Measurements from ENCODE around the gene C22orf15.
"Not testable (repeated sequence)": the region's sequence is repeated elsewhere in the genome, so short reads cannot be mapped to it uniquely, and the experiment has no call there.

Gene C22orf15, protein sequence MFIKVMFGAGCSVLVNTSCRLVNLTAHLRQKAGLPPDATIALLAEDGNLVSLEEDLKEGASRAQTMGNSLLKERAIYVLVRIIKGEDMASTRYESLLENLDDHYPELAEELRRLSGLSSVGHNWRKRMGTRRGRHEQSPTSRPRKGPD

DNA sequence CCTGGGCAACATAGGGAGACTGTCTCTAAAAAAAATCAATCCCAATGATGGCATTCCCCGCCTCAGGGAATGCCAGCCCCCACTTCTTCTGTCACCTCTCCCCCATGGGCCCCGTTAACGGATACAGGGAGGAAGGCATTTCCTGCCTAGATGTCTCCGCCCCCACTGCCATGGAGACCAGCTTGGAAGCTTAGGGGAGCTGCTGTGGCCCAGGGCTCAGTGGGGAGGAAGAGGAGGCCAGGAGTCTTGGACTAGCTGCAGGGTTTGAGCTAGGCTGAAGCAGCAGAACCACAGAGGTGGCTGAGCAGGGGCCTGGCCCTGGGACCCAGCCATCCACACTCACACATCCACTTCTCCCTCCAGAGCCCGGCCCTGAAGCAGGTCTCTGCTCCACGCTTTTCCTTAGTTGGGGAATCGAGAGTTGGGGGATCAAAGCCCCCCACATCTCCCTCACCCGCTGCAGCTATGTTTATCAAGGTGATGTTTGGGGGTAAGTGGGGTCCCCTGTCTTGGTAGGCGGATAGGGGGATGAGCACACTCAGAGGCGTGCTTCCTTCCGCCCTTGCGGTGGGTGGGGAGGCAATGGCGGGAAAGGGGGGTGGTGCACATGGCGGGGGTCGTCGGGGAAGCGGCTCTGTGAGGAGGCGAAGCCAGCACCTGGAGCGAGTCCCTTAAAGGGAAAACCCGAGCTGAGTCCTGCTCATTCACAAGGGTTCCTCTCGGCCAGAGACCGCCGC is at the start of gene C22orf15:
Gene C22orf15, plus strand, starts transcription at position 149 of the 737 bp plus-strand sequence. Its CDS starts 317 bp downstream, at position 466.
- no peak for DNase-seq

DNA sequence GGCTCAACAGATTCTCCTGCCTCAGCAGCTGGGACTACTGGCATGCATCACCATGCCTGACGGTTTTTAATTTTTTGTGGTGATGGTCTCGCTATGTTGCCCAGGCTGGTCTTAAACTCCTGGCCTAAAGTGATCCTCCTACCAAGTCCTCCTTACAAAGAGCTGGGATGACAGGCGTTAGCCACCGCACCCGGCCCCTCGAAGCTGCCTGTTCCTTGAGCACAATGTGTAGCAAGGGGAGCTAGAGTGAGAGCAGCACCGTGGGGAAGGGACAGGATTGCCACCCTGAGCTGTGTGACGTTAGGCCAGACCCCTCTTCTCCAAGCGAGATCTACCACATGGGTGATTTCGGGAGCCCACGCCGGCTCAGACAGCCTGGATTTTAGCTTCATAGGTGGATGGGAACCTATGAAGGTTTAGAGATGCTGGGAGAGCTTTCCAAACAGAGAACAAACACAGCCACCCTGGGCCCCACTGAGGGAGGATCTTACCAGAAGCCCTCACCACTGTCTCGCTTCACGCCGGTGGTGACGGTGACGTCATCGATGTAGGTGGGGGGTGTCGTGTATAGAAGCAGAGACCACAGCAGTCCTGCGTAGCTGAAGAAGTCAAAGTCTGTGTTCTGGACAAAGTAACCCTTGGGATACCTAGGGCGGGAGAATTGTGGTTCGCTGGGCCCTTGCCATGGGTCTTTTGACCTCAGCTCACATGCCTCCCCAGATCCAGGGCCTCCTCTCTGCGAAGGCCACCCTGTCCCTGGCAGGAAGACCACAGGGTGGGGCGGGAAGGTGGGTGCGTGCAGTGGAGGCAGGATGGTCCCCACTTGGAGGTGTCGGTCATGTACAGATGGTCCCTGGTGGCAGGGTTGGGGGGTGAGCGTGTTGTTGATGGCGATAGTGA is 48.8 kb upstream of the C22orf15 start:
- DNase-seq = no peak

DNA sequence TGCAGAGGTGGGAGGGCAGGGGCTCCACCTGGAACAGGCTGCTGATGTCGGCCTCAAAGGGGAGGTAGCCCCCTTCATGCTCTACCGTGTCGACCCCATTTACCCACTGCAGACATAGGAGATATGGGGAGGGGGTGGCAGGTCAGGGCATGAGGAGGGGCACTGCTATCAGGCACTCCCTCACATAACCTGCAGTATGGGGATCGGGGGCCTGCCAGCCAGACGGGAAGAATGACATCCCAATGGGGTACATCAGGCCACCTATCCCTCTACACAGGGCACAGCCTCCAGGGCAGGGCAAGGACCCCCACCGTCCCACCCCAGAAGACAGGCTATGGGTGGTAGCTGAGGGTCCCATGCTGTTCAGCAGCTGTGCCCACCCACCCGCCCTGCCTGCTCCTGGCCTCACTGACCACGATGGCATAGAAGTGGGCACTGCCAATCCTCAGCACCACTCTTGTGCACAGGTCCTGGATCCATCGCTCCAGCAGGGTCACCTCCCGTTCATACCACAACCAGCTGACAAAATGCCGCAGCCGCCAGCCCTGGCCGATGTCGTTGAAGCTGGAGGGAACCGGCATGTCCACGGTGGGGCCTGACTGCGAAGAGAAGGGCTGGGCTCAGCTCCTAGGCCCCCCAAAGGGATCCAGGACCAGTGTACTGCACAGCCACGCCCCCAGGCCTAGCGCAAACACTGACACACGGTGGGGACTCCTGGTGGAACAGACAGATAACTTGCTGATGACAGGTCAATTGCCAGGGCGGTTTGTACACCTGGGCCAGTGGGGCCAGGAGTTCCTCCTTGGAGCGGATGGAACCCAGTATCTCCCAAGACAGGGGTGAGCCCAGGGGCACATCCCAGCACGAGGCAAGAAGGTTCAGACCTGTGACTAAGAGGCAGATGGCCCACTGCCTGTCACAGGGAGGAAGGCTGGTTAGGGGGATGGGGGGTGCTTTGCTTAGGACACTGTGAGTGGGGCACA is 47.9 kb upstream of the C22orf15 start:
- no peak for DNase-seq

DNA sequence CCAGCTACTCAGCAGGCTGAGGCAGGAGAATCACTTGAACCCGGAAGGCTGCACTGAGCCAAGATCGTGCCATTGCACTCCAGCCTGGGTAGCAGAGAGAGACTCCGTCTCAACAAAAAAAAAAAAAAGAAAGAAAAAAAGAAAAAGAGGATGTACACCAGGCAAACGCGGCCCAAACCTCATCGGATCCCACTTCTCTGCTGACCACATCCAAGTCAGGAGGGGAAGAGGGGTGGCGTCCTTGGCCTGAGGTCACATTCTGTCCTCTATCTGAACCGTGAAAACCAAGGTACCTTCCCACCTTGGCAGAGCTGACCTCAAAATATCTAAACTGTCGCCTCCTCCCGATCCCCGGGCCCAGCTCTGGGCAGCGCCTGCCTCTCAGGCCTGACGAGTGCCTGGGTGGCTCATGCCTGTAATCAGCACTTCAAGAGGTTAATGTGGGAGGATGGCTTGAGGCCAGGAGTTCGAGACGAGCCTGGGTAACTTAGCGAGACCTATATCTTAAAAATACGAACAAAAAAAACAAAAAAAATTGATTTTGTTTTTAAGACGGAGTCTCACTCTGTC is 46.9 kb upstream of the C22orf15 start:
- no peak for DNase-seq

DNA sequence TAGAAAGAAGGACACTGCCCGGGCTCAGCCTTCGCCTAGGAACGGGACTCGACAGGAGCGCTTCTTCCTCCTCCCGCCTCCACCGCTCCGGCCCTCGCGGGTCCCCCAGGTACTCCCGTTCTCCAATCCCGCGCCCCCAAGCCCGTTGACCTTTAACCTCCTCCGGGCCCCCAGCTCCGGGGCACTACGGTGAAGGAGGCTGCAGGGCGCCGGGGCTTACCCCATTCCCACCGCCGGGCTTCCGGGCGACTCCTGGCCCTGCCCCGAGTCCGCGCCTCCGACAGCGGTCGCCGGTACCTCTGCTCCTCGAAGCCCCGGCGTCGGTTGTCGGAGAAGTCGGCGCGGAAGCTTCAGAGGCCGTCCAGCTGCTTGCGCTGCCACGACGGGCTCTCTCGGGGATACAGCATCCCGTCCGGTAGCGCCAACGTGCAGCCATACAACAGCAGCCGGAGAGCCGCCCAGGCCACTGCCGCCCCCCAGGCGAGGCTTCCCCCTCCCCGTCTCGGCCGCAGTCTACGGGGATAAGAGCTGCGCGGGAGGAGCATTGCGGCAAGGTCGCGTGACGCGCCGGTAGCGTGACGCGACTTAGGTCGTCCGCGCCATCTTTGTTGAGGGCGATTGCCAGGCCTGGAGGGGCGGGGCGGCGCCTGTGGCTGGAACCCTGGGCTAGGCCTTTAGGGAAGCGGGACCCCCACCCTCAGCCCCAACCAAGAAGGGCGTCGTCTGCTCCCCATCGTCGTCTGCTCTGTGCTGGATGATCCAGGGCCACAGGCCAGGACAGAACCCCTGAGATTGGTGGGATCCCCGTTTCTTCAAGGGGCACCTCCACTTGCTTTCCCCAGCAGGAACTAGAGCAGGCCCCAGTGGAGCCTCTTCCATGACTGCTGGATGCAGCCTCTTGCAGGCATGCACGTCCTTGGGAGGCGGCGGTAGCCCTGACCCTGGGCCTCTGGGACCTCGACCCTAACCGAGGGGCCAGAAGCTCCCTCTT is 45.7 kb upstream of the C22orf15 start:
- peak; percentile 86 for DNase-seq

DNA sequence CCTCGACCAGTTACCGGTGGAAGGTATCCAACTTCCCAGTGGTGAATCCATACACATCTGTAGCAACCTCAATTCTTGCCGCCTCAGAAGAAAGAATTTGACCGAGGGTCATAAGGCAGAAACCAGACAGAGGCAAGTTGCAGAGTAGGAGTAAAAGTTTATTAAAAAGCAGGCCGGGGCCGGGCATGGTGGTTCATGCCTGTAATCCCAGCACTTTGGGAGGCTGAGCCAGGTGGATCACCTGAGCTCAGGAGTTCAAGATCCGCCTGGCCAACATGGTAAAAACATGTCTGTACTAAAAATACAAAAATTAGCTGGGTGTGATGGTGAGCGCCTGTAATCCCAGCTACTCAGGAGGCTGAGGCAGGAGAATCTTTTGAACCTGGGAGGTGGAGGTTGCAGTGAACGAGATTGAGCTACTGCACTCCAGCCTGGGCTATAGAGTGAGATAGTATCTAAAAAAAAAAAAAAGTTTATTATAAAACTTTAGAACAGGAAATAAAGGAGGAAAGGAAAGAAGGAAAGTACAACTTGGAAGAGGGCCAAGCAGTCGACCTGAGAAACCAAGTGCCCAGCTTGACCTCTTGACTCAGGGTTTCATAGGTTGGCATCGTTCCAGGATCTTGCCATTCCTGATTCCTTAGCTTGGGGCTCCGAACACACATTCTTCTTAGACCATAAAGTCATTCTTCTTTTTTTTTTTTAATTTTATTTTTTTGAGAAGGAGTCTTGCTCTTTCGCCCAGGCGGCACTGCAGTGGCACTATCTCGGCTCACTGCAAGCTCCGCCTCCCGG is 44.2 kb upstream of the C22orf15 start:
- no peak for DNase-seq

DNA sequence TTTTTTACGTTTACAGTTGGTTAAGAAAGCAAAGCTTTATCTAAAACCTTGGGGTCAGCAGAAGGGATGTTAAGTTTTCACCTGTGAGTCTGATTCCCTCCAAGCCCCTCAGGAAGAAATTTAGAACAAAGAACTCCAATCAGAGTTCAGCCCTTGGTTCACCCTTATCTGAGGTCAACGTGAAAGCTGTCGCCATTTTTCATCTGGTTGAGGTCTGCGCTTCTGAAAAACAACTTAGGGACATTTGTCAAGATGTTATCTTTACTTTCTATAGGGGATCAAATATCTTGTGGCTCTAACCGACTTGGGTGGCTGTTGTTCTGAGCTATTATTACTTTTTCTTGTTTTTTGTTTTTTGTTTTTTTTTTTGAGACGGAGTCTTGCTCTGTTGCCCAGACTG is 41.9 kb upstream of the C22orf15 start:
- DNase-seq = no peak

DNA sequence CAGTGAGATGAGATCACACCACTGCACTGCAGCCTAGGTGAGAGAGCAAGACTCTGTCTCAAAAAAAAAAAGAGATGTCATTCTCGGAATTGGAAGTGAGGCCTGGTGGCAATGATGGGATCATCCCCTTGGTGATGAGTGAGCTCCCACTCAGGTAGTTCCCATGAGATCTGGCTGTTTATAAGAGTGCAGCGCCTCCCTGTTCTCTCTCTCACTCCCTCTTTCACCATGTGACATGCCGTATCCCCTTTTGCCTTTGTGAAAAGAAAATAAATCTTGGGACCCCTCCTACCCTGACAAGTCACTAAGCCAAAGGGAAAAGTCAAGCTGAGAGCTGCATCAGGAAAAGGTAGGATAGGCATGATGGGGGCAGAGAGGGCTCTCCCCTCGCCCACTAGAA is 40.6 kb upstream of the C22orf15 start:
- peak; percentile 15 for DNase-seq

DNA sequence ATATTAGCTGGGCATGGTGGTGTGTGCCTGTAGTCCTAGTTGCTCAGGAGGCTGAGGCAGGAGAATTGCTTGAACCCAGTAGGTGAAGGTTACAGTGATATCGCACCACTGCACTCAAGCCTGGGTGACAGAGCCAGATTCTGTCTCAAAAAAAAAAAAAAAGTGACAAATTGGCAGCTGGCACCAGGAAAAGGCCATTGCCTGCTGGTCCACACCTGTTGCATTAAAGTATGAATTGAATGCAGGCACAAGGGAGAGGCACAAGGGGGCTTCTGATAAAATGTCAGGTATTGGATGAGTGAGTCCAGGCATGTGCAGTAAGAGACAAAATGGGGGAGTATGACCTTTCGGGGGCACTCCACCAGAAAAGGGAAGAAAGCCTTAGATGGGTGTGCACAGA is 40.1 kb upstream of the C22orf15 start:
- DNase-seq = no peak

DNA sequence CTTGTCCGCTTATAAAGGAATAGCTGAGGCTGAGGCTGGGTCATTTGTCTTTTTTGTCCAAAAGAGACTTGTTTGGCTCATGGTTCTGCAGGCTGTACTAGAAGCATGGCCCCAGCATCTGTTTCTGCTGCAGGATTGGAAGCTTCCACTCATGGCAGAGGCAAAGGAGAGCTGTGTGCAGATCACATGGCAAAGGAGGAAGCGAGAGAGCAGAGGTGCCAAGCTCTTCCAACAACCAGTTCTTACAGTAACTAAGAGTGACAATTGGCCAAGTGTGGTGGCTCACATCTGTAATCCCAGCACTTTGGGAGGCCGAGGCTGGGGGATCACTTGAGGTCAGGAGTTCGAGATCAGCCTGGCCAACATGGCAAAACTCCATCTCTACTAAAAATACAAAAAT is 34.7 kb upstream of the C22orf15 start:
- DNase-seq = not testable (repeated sequence)

DNA sequence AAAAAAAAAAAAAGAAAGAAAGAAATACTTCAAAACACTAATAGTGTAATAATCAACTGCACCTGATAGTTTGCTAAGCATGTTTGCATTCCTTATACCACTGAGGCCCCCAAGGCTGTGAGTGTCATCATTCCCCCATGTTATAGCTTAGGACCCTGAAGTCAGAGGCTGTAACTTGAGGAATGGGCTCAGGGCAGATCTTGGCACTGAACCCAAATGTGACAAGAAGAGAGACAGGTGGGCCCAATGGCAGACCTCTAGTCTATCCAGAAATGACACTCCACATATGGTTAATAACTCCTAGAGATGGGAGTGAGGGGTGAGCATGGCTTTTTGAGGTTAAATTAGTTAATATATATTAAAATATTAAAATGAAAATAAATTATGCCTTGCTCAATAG is 25.1 kb upstream of the C22orf15 start:
- DNase-seq = no peak

DNA sequence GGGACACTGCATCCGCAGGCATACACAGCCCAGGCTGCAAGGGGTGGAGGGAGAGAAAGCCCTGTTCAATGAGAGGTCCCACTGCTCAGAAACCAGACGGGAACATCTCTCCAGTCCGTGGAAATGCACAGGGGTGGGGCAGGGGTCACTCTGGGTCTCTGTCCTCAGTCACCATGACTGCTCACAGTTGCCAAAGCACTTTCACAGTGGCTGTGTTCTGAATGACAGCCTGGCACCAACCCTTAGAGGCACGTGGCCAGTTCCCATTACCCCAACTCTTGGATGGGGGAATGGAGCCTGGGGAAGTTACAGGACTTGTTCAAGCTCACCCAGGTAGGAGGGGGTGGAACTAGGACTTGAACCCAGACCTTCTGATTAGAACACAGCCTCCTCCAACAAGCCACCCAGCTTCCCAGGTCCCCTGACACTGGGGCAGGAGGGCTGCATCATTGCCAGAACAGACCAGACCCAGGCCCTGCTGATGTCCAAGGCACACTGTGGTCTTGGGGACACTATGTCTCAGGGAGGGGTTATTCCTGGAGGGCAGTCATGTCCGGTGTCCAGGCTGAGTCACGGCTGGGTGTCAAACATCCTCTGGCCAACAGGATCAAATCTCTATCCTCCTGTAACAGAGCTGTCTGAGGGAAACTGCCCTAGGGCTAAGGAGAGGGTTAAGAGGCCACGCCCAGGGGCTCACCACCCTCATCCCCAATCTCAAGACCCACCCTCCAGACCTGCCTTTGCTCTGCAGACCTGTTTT is 20.1 kb upstream of the C22orf15 start:
- DNase-seq = no peak

DNA sequence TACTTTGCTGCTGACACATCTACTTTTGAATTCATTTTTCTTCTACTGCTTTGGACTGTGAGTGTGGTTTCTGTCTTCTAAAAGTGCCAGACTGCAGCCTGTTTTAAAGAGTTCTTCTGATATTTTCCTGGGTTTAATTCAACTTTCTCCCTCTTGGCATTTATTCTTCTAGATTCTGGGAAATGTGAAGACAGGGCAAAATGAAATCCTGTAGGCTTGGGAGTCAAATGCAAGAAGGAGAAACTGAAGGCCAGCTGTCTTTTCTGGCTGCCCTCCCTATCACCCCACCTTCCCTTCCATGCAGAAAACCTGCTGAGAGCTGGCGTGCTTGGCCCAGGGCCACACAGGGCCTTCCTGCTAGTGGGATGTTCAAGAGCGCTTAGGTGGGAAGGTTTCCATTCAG is 19.5 kb upstream of the C22orf15 start:
- peak; percentile 83 for DNase-seq

DNA sequence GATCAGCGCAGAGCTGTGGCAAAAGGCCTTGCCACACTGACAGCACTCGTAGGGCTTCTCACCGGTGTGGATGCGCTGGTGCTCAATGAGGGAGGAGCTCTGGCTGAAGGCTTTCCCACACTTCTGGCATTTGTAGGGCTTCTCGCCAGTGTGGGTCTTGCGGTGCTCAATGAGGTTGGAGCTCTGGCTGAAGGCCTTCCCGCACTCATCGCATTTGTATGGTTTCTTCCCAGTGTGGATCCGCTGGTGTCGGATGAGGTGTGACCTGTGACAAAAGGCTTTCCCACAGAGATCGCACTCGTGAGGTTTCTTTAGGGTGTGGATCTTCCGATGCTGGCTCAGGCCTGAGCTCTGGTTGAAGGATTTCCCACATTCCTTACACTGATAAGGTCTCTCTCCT is 18.8 kb upstream of the C22orf15 start:
- DNase-seq = no peak

DNA sequence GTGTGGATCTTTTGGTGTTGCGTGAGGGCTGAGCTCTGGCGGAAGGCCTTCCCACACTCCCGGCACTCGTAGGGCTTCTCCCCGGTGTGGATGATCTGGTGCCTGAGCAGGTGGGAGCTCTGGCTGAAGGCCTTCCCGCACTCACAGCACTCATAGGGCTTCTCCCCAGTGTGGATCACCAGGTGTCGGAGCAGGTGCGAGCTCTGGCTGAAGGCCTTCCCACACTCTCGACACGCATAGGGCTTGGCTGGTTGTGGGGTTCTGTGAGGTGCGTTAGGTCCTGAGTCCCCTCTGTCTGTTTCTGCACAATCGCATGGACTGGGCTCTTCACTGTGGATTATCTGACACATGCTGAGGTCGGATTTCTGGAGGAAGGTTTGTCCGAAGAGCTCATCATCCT is 18.3 kb upstream of the C22orf15 start:
- DNase-seq = no peak

DNA sequence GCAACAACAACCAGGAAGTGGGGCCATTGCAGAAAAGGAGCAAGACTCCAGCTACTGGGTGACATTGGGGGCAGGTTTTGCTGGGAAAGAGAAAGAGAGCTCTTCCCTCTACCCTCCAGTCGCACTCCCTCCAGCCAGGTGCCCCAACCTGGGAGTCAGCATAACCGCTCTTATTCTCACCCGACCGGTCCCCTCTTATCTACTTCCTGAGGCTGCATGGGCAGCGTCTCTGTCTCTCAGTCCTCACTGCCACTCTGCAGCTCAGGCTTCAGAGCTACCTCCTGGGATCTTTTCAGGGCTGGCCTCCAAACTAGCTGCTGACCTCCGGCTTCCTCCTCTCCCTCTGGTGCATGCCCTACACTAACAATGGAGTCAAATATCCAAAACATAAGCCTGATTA is 17.0 kb upstream of the C22orf15 start:
- DNase-seq = no peak

DNA sequence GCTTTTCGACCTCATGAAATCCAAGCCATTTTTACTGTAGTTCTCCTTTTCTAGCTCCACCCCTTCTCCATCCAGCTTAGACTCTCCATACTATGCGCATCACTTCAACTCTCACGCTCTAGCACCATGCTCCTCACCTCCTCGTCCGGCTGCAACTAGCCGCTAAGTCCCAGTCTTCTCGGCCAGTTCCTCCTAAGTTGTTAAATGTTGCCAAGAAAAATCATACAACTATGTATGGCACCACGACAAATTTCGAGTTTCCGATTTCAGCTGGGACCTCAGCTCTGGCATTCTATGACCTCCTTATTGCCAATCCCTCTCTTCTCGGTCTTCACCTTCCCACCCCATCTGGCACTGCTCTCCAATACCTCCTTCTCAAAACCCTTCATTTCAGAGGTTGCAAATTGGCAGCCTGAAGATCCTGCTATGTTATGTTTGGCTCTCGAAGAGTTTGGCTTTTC is 12.9 kb upstream of the C22orf15 start:
- no peak for DNase-seq

DNA sequence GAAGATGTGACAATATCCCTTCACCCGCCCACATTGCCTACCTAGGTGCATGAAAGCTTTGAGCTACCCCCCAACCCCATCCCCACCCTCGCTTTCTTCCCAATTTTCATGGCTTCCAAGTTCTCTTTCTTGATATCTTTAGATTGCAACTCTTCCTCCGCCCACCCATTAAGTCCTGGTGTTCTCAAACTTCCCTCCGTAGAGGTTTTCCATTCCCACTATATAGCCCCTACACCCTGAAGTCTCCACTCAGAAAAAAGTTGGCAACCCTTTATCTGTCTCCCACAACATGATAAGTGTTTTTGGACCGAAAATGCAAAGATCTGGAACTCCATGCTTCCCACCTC is 12.4 kb upstream of the C22orf15 start:
- DNase-seq = no peak

DNA sequence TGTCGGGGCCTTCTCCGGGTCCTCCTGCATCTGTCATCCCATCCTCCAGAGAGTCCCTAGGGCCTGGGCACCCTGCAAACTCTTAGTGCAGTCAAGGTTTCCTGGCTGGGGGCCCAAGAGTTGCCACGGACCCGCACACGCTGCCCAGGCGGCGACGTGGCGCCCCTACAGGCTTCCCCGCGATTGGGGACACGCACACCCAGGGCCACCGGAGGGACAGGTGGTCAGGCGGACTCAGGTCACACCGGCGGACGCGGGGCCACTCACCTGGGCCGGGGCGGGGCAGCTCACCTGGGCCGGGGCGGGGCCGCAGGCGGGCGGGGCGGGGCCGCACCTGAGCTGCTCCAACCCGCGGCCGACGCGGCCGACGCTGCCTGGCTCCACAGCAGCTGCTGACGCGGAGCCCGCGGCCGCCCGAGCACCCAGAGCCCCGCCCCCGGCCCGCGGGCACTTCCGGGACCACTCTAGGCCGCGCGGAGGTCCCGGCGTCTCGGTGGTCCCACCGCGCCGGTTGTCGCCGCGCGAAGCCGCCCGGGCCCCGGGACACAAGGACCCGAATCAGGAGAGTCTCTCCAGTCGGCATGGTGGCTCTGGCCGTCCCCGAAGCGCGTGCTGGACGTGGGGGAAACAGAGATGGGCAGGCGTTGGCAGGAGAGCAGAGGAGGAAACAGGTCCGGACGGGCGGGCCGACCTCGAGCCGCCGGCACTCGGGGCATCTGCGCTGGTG is 11.9 kb upstream of the C22orf15 start, which contains the start of gene ZNF70:
Gene ZNF70, minus strand, starts transcription at position 399 of the 727 bp plus-strand sequence. CDS start 5,972 bp downstream, outside the sequence.
- peak; percentile 74 for DNase-seq

All from NCI-H1092 treated with DMSO at 0.1 percent for 48 hours (cell line).